ENCODE results near the gene ARL3. TPM values are rescaled to one million over a fixed set of nuclear protein-coding genes. Genes with fewer than 3 reads are reported as not detected.

ARL3 gene
- polyA plus RNA-seq, 10 donors = 11.3 to 15.8 (median 13.3) TPM

- peak; percentile 98 to 99 (median 99) for DNase-seq
Observed at GRCh38 chr10:102641880-102642735, 72.1 kb downstream of the ARL3 start.

- DNase-seq = no peak
Observed at GRCh38 chr10:102641402-102641801, 72.8 kb downstream of the ARL3 start.

GRCh38 chr10:102639537-102639936 lies 74.7 kb downstream of the ARL3 start:
- no peak for DNase-seq

GRCh38 chr10:102635377-102635776 lies 78.8 kb downstream of the ARL3 start:
- DNase-seq = peak in 1 of 3 donors; percentile 25

- DNase-seq = no peak
Observed at GRCh38 chr10:102634686-102635085, 79.5 kb downstream of the ARL3 start.

- DNase-seq = no peak
Observed at GRCh38 chr10:102633848-102634247, 80.3 kb downstream of the ARL3 start.

- DNase-seq = peak in 1 of 3 donors; percentile 56
Observed at GRCh38 chr10:102633287-102633686, 80.9 kb downstream of the ARL3 start.

GRCh38 chr10:102632394-102633111 lies 81.6 kb downstream of the ARL3 start:
- DNase-seq = peak in 2 of 3 donors; percentile 86 to 91

GRCh38 chr10:102631525-102632393 lies 82.4 kb downstream of the ARL3 start:
- DNase-seq = no peak

- no peak for DNase-seq
Observed at GRCh38 chr10:102630663-102631062, 83.5 kb downstream of the ARL3 start.

GRCh38 chr10:102629661-102630614 lies 84.3 kb downstream of the ARL3 start:
- peak in 2 of 3 donors; percentile 60 to 78 for DNase-seq

GRCh38 chr10:102628451-102628911 lies 85.7 kb downstream of the ARL3 start:
- peak in 1 of 3 donors; percentile 69 for DNase-seq

- peak in 1 of 3 donors; percentile 73 for DNase-seq
Observed at GRCh38 chr10:102627736-102628293, 86.4 kb downstream of the ARL3 start.

- no peak for DNase-seq
Observed at GRCh38 chr10:102627291-102627735, 86.9 kb downstream of the ARL3 start.

GRCh38 chr10:102626026-102626685 lies 88.0 kb downstream of the ARL3 start:
- DNase-seq = no peak

GRCh38 chr10:102624751-102625645 lies 89.2 kb downstream of the ARL3 start:
- DNase-seq = no peak

- DNase-seq = no peak
Observed at GRCh38 chr10:102624094-102624493, 90.1 kb downstream of the ARL3 start.

Data from muscle of back (tissue), 11 donors.